HG02885 (cell line): ENCODE data around the gene TJP2.

ENCODE experiments used
- ATAC-seq: cut with Tn5 transposase; IDR thresholded peaks from one replicate; pipeline ENCODE4 v1.9.1; 2021; ENCODE audit warnings: mild to moderate bottlenecking; ENCODE audit not compliant: unreplicated experiment, poor library complexity

TJP2 gene

DNA sequence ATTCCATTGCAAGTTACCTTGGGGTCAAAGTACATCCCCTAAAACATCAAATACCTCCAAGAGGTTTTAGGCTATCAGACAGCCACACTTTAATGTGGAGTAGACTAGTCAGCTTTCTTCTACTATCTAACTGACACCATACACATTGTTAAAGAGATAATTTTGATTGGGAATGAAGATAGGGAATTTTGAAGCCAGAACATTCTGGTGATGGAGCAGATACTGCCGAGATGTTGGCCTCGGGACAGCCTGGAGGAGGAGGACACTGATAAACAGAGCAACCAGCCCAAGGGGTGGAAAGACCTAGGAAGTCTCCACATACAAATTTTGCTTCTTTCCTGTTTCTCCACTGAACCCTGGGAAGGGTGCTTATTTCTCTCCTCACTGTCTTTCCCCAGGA lies 14.9 kb downstream of the TJP2 start:
- no peak for ATAC-seq

DNA sequence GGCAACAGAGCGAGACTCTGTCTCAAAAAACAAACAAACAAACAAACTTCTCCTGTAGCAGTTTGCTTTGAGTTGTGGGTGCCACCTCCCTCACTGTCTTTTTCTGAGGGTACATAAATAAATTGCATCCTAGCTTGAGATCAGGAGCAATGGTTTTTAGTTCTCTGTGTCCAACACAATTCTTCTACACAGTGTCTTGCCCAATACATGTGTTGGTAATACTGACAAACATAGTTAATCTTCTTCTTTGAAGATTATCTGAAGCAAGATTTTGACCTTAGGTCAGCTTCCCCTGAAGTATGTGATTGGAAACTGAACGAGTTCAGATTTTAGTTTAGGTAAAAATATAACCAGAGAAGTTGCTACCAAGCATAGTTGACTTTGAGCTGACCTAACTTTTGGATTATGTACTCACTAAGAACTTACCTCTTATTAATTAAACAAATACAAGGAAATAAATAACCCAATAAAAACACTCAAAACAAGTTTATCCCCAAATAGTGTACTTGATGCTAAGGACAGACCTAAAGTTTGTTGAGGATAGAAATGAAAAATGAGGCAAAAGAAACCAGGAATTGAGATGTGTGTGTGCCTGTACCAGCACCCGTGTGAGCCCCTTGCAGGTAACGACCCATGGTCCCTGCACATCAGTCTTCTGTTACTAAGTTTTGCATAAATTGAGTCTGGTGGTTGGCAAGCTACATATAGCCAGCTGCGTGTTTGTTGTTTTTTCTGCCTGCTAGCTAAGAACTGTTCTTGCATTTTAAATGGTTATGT lies 16.2 kb downstream of the TJP2 start:
- peak; percentile 59 for ATAC-seq

GRCh38 chr9:69190863-69191181 lies 16.7 kb downstream of the TJP2 start:
- no peak for ATAC-seq

DNA sequence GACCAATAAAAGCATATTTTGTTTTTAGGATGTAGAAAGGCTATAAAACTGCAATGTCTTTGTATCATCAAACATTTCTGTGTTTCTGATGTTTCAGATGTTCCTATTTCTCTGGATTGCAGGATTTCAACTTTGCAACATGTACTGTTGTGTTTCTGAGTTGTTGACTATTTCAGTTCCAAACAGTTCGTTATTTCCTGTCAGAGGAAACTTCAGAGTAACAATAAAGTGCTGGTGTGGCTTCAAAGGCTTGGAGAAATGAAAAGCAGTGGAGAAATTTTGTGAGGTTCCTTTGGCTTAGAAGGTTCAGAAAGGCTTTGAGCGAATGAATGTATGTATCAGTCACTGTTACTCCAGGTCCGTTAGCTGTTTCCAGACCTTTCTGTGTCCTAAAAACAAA lies 17.2 kb downstream of the TJP2 start:
- ATAC-seq: no peak

- no peak for ATAC-seq
These were observed 18.1 kb downstream of the TJP2 start for GRCh38 chr9:69192214-69192613.

DNA sequence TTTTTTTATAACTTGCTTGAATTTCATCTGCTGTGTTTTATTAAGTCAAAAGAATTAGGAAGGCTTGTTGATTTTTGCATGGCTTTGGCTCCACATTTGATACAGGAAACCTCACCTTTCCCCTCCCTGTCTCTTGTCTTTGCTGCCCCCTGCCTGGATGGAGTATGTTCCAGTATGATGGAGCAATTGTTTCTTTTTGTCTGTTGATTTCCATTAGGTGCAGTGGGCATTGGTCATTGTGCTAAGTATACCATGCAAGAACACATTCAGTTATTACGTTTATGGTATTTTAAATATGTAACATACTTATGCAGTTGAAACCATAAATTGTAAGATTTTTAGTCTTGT lies 19.6 kb downstream of the TJP2 start:
- ATAC-seq: no peak

DNA sequence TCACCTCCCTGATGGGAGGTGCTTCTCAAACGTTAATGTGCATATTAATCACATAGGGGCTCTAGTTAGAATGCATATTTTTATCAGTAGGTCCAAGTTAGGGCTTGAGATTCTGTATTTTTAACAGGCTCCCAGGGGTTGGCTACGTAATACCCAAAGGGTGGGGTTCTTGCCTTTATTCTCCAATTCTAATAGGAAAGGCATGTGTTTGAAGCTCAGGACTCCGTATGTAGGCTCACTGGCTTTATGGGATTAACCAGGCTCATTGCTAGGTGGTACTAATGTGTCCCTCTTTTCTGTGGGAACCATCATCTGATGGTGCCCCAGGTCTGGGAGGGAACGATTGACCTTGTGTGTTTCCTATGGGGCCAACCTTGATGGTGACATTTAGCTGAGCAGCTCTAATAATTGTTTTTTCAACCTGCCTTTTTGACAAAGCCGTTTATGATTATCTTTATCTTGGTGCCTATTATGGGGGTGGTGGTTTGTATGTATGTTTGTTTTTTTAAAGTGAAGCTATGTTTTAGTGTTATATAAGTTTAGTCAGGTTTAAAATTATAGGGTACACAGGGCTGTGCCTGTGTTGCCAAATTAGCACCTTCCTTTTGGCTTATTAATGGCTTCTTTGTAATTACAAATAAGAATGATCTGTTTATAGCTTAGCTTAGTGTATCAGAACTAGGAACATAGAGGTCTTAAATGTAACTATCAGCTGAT lies 20.8 kb downstream of the TJP2 start:
- no peak for ATAC-seq

DNA sequence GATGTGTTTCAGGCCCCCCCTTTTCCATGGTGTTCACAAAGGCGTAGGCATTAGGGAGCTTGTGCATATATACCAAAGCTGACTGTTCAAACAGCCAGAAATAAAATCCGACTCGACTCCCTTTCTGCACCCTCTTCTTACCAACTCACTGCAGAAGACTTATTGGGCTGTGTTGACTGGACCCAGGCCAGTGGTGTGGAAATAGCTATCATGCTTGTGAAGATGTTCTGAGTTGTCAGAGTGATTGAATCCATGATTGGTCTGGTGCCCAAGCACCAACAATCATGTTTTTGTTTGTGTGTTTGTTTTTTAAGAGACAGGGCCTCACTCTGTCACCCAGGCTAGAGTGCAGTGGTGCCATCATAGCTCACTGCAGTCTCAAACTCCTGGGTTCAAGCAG lies 21.6 kb downstream of the TJP2 start:
- no peak for ATAC-seq

DNA sequence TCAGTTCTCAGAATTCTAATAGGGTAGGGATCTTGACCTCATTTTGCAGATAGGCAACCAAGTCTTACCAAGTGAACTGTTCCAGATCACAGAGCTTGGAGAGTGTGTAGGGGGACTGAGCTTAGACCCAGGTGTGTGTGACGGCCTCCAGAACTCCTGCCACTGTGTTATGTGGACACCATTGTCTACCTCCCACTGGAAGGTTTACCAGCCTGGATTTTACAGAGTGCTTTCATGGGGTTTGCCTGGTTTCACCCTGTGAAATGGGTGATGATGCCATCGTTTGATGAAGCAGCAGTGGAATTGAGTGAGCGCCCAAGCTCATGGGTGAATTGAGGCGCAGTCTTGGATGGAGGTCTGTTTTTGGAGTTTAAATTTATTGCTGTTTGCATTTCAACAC lies 23.6 kb downstream of the TJP2 start:
- no peak for ATAC-seq

DNA sequence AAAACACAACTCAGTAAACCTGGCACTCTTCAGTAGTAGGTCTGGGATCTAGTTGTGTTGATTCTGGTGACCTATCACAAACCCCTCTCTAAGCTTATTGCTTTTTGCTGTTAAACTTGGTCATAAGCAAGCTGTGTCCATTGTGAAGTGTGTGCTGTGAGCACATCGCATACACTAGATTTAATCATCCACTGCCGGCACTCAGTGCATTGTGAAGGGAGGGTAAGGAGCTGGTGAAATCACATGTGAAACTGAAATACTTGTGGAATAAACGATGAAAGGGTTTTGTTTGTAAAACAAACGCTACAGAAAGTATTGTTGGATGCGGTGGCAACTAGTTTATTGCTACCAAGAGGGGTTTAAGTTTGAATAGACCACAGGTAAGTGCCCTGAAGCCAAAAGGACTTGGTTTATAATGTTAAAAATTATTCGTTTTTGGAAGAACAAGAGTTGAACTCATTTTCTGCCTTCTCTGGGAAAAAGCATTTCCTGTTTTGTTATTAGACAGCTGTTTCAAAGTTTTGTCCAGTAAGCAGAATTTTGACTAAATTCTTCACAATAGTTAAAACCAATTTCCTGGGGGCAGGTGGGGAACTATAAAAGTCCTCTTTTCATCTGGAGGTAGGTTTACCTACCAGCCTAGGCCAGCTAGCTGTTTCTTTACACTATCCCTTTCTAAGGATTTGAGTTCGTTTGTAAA lies 24.6 kb downstream of the TJP2 start:
- ATAC-seq: no peak

GRCh38 chr9:69199769-69200470 lies 25.8 kb downstream of the TJP2 start:
- ATAC-seq: no peak

DNA sequence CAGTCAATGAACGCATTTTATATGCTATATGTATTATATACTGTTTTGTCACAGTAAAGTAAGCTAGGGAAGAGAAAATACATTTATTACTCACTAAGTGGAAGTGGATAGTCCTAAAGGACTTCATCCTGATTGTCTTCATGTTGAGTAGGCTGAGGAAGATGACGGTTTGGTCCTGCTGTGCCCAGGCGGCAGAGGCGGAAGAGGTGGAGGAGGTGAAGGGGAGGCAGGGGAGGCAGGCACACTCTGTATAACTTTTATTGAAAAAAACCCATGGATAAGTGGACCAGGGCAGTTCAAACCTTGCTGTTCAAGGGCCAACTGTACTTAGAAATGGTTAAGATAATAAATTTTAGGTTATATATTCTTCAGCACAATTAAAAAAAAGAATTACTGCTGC lies 28.5 kb downstream of the TJP2 start:
- ATAC-seq: no peak

GRCh38 chr9:69204326-69204725 lies 30.2 kb downstream of the TJP2 start:
- ATAC-seq: no peak

DNA sequence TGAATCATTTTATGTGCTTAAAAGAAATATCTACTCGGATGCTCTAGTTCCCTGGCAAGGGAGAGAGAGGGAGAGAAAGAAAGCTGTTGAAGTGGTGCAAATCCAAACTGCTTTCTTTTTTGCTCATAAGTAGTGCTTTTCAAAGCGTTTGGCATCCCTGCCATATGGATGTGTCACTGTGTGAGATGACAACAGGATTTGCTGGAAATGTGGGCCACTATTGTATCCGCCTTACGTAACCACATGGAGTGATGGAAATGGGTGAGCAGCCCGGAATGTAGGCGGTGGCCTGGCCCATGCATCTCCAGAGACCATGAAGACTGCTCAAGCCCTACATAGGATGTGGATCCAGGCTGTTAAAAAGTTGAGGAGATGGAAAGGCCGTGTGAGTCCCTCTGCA lies 30.8 kb downstream of the TJP2 start:
- no peak for ATAC-seq

DNA sequence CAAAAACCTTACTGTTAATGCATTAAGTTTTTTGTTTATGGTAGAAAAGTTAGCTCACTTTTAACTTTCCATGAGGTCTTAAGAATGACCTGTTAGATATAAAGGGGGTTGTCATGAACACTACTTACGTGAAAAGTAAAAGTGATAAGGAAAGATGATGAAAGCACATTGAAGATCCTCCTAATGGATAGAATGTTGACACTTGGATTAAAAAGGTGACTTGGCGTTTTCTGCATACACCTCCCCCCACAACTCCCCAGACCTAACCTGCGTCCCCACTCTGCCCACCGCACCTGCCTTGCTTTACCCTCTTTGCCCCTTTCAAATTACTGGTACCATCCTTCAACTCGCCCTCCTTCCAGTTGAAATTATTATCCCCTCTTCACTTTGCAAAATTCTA lies 32.0 kb downstream of the TJP2 start:
- ATAC-seq: no peak

DNA sequence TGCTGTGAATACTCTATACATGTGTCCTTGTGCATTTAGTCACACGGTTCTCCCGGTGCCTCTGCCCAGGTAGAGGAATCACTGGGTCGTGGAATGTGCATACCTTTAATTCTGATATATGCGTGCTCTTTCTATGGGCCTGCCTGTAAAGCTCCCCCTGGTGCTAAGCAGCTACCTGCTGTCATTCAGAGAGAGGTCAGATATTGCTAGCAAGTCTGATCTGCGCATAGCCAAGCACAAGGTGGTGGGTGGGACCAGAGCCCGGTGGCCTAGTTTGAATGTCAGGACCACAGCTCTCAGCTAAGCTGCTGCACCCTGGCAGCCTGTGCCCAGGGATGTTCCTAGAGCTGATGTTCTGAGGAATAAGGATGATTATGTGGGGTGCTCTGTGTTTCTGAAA lies 33.4 kb downstream of the TJP2 start:
- ATAC-seq: no peak

DNA sequence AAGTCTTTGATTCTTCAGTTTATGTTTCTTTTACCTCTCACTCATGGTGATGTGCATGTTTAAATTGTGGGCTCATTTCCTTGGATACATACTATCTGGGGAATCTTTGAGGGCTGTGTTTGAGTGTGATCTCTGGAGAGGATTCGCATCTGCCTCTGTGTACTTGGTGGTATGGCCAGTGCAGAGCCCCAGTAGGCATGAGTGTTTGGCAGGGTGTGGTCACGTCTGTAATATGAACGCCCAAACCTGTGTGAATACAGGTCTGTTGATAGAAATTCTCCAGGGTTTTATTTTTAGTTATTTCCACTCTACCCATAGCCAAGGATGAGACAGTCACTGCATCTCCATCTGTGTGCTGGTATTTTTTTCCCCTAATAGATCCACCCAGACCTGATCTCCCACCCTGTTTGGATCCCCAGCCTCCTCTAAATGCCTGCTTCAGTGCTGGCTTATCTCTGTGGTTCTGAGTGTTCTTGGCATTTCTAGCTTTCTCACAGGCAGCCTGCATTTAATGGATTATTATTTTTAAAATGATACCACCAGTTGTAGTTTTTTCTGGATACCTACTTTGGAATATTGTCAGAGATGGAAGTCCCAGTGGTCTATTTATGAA lies 37.5 kb downstream of the TJP2 start:
- ATAC-seq: no peak

GRCh38 chr9:69213647-69214046 lies 39.6 kb downstream of the TJP2 start:
- no peak for ATAC-seq

DNA sequence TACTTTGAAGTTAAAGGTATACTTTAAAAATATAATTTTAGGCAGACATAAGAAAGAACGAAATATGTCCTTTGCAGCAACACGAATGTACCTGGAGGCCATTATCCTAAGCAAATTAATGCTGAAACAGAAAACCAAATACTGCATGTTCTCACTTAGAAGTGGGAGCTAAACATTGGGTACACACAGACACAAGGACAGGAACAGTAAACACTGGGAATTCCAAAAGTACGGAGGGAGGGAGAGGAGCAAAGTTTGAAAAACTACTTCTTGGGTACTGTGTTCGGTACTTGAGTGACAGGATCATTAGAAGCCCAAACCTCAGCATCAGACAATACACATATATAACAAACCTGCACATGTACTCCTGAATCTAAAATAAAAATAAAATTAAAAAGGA lies 40.9 kb downstream of the TJP2 start:
- ATAC-seq: no peak

DNA sequence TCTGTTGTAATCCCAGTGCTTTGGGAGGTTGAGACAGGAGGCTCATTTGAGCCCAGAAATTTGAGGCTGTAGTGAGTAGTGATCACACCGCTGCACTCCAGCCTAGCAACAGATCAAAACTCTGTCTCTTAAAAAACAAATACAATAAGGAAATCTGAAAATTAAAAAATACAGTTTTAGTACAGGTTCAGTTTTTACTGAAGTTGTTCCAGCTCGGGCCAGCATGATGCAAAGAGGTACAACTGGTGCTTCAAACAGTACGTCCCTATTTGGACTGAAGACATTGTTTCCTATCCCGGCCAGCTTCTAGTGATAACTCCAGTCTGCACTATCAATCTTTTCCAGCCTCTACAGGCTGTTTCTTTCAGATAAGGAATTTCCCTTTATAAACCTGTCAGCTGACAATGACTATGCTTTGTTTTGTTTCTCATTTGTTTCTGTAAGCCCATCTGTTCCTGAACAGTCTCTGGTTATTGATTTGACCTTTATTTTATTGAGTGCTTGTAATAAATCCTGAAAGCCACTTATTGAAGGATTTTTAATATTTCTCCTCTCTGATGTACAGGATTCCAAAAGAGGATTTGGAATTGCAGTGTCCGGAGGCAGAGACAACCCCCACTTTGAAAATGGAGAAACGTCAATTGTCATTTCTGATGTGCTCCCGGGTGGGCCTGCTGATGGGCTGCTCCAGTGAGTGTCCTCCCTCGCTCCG lies 41.9 kb downstream of the TJP2 start:
- ATAC-seq: no peak
